Activated CD8-positive, alpha-beta memory T cell treated with anti-CD3 and anti-CD28 coated beads for 4 hours (primary cell): ENCODE results near the gene GTF2H2C.
"Not testable (repeated sequence)": the region's sequence is repeated elsewhere in the genome, so short reads cannot be mapped to it uniquely, and the experiment has no call there.

Source experiments
- DNase-seq, 2 donors: peaks; one replicate each; pipeline ENCODE4 v3.0.0-alpha.2; 2020; ENCODE audit warnings: low read depth in 2 of 2

Gene GTF2H2C

GRCh38 chr5:69559908-69560330 is at the start of gene GTF2H2C:
Gene GTF2H2C (plus strand): TSS chr5:69560191. CDS start chr5:69565133, 4,942 bp downstream.
- peak; percentile 35 to 53 for DNase-seq

- DNase-seq, result no peak
Measured at GRCh38 chr5:69510694-69511093, 49.3 kb upstream of the GTF2H2C start.

GRCh38 chr5:69512740-69513260 is 47.2 kb upstream of the GTF2H2C start:
- DNase-seq, result no peak

GRCh38 chr5:69515570-69515969 is 44.4 kb upstream of the GTF2H2C start:
- not testable (repeated sequence) for DNase-seq

- no peak for DNase-seq
Measured at GRCh38 chr5:69516769-69517168, 43.2 kb upstream of the GTF2H2C start.

GRCh38 chr5:69517763-69518212 is 42.2 kb upstream of the GTF2H2C start:
- no peak for DNase-seq

GRCh38 chr5:69519285-69519684 is 40.7 kb upstream of the GTF2H2C start:
- no peak for DNase-seq

GRCh38 chr5:69522035-69522434 is 38.0 kb upstream of the GTF2H2C start:
- no peak for DNase-seq

GRCh38 chr5:69525490-69525889 is 34.5 kb upstream of the GTF2H2C start:
- DNase-seq, result no peak

GRCh38 chr5:69526660-69527059 is 33.3 kb upstream of the GTF2H2C start:
- DNase-seq, result no peak

- DNase-seq, result no peak
Measured at GRCh38 chr5:69527128-69527770, 32.7 kb upstream of the GTF2H2C start.

- DNase-seq, result no peak
Measured at GRCh38 chr5:69528035-69528434, 32.0 kb upstream of the GTF2H2C start.

GRCh38 chr5:69528609-69529008 is 31.4 kb upstream of the GTF2H2C start:
- no peak for DNase-seq

- DNase-seq, result no peak
Measured at GRCh38 chr5:69530561-69531405, 29.2 kb upstream of the GTF2H2C start.

- DNase-seq, result no peak
Measured at GRCh38 chr5:69531406-69531801, 28.6 kb upstream of the GTF2H2C start.

- DNase-seq, result not testable (repeated sequence)
Measured at GRCh38 chr5:69537911-69538310, 22.1 kb upstream of the GTF2H2C start.

GRCh38 chr5:69538735-69539134 is 21.3 kb upstream of the GTF2H2C start:
- DNase-seq, result not testable (repeated sequence)

GRCh38 chr5:69541347-69541746 is 18.6 kb upstream of the GTF2H2C start:
- DNase-seq, result not testable (repeated sequence)

GRCh38 chr5:69542838-69543618 is 17.0 kb upstream of the GTF2H2C start:
- DNase-seq, result not testable (repeated sequence)

- not testable (repeated sequence) for DNase-seq
Measured at GRCh38 chr5:69544602-69545001, 15.4 kb upstream of the GTF2H2C start.

- not testable (repeated sequence) for DNase-seq
Measured at GRCh38 chr5:69560587-69561431, 818 bp downstream of the GTF2H2C start.
